ENCODE measurements around the gene SYTL3.

- TF ChIP-seq CTCF (conservative IDR thresholded peaks at IDR 0.05) (no peak), EZH2 (IDR thresholded peaks at IDR 0.05; ENCODE audit: low read depth) (no peak)
Measured at GRCh38 chr6:158756126-158756525, 106.3 kb downstream of the SYTL3 start.
